Testis (tissue), 2 donors: Measurements from ENCODE around the gene DUS2.

Experiments used
- CTCF ChIP-seq, 3 experiments: fragments of 450-650 bp in 2 of 3; fragments of 200-600 bp in 1 of 3; sonication (generic) in 1 of 3; IDR thresholded peaks; one replicate each; pipeline ENCODE4 v1.5.1; 2016 to 2019; ENCODE audit warnings: antibody characterized with exemption in 3 of 3, mild to moderate bottlenecking in 2 of 3, moderate library complexity in 1 of 3
- POLR2A ChIP-seq: fragments of 450-650 bp; IDR thresholded peaks from one replicate; pipeline ENCODE4 v1.6.1; 2017; ENCODE audit warnings: antibody characterized with exemption, mild to moderate bottlenecking, moderate library complexity

- TF ChIP-seq CTCF (IDR thresholded peaks at IDR 0.05) (no peak), POLR2A (no peak)
Measured at GRCh38 chr16:68062910-68063393, 39.9 kb downstream of the DUS2 start.
